Activated CD4-positive, alpha-beta T cell treated with anti-CD3 and anti-CD28 coated beads, Interleukin-2, amount 10 ng/mL, durations not matched to agents 7 days and 5 days (primary cell): ENCODE measurements around the gene SEC22B. TPM values are rescaled to one million over a fixed set of nuclear protein-coding genes. Genes with fewer than 3 reads are reported as not detected.

ENCODE experiments used
- total RNA-seq, 2 experiments: library from RNA; stranded (reverse); gene quantifications; one replicate each; pipeline ENCODE4 v1.2.3, GENCODE V29; 2021

SEC22B gene
- total RNA-seq, 2 experiments from 2014 or later: 24.4 to 28.1 TPM

Other genes starting within 250 kb of the SEC22B start
- 10 to 100 TPM; 64.0 to 76.0 TPM for gene NOTCH2, start 106.9 kb downstream of the SEC22B start, total RNA-seq
- gene NBPF8, start 238.5 kb upstream of the SEC22B start, total RNA-seq: 10 to 100 TPM; 40.0 to 40.4 TPM